Transverse colon (tissue), 3 donors: ENCODE data around the gene KRT38.

Experiments used
- CTCF ChIP-seq, 5 experiments: fragments of 200-600 bp in 3 of 5; fragments of 450-650 bp in 2 of 5; sonication (generic) in 3 of 5; IDR thresholded peaks; 1 replicate in 2 of 5; 2 replicates in 3 of 5; pipeline ENCODE4 v1.5.1; 2016 to 2017; ENCODE audit warnings: antibody characterized with exemption in 5 of 5, inconsistent platforms in 3 of 5, mild to moderate bottlenecking in 2 of 5, moderate library complexity in 1 of 5
- EP300 ChIP-seq: sonication (generic); formaldehyde crosslinking; IDR thresholded peaks from one replicate; pipeline ENCODE4 v1.6.1; 2017; ENCODE audit warnings: antibody characterized with exemption, low read depth

GRCh38 chr17:41483991-41484826, 43.4 kb upstream of the KRT38 start:
- TF ChIP-seq CTCF (IDR thresholded peaks at IDR 0.05) (no peak), EP300 (no peak)
